Osteocyte (in vitro differentiated cells): ENCODE results near the gene RETN. TPM values are rescaled to one million over a fixed set of nuclear protein-coding genes. Genes with fewer than 3 reads are reported as not detected.

Source experiments
- DNase-seq: peaks from one replicate; pipeline ENCODE4 v3.0.0; 2021; ENCODE audit warnings: mixed read lengths; ENCODE audit not compliant: unreplicated experiment; ENCODE audit errors: extremely low spot score
- H3K27ac Mint-ChIP-seq: one replicate; pipeline ENCODE4 v1.8.0; 2021; ENCODE audit warnings: mild to moderate bottlenecking, mixed read lengths; ENCODE audit not compliant: unreplicated experiment
- H3K27me3 Mint-ChIP-seq: one replicate; pipeline ENCODE4 v1.8.0; 2021; ENCODE audit warnings: mixed read lengths; ENCODE audit not compliant: unreplicated experiment
- H3K36me3 Mint-ChIP-seq: one replicate; pipeline ENCODE4 v1.8.0; 2021; ENCODE audit warnings: mixed read lengths; ENCODE audit not compliant: unreplicated experiment
- H3K4me1 Mint-ChIP-seq: one replicate; pipeline ENCODE4 v1.8.0; 2021; ENCODE audit warnings: mixed read lengths; ENCODE audit not compliant: unreplicated experiment
- H3K4me3 Mint-ChIP-seq: one replicate; pipeline ENCODE4 v1.8.0; 2021; ENCODE audit warnings: mild to moderate bottlenecking, moderate library complexity, mixed read lengths; ENCODE audit not compliant: unreplicated experiment
- H3K9me3 Mint-ChIP-seq: one replicate; pipeline ENCODE4 v1.8.0; 2021; ENCODE audit warnings: mixed read lengths; ENCODE audit not compliant: unreplicated experiment
- total RNA-seq: library from RNA; stranded (reverse); gene quantifications from 2 replicates; pipeline ENCODE4 v1.2.1, GENCODE V29; 2021
- TF ChIP-seq, protein P1 (sequence below): fragments of 200-600 bp; sonication (generic); IDR thresholded peaks from 2 replicates; pipeline ENCODE4 v1.5.0; 2021; ENCODE audit warnings: antibody characterized with exemption, mild to moderate bottlenecking, moderate library complexity

Gene RETN
- total RNA-seq, 1 donor from 2014 or later, result not detected

GRCh38 chr19:7623725-7624603 is 44.9 kb upstream of the RETN start:
- no peak for DNase-seq
- TF ChIP-seq, protein P1, sequence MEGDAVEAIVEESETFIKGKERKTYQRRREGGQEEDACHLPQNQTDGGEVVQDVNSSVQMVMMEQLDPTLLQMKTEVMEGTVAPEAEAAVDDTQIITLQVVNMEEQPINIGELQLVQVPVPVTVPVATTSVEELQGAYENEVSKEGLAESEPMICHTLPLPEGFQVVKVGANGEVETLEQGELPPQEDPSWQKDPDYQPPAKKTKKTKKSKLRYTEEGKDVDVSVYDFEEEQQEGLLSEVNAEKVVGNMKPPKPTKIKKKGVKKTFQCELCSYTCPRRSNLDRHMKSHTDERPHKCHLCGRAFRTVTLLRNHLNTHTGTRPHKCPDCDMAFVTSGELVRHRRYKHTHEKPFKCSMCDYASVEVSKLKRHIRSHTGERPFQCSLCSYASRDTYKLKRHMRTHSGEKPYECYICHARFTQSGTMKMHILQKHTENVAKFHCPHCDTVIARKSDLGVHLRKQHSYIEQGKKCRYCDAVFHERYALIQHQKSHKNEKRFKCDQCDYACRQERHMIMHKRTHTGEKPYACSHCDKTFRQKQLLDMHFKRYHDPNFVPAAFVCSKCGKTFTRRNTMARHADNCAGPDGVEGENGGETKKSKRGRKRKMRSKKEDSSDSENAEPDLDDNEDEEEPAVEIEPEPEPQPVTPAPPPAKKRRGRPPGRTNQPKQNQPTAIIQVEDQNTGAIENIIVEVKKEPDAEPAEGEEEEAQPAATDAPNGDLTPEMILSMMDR, result no peak
- Mint-ChIP-seq H3K4me1 (peaks cover 11% of the 10 kb centered on the region), H3K4me3 (no peak overlapping the region), H3K9me3 (no peaks in the 10 kb centered on the region), H3K36me3 (peaks cover 15% of the 10 kb centered on the region), H3K27me3 (no peaks in the 10 kb centered on the region), H3K27ac (no peak overlapping the region)

GRCh38 chr19:7624810-7625209 is 44.0 kb upstream of the RETN start:
- no peak for DNase-seq
- Mint-ChIP-seq H3K27ac (no peak overlapping the region), H3K4me3 (no peak overlapping the region), H3K27me3 (no peaks in the 10 kb centered on the region), H3K36me3 (peaks cover 14% of the 10 kb centered on the region), H3K4me1 (peaks cover 18% of the 10 kb centered on the region), H3K9me3 (no peaks in the 10 kb centered on the region)
- TF ChIP-seq, protein P1, result no peak

DNA sequence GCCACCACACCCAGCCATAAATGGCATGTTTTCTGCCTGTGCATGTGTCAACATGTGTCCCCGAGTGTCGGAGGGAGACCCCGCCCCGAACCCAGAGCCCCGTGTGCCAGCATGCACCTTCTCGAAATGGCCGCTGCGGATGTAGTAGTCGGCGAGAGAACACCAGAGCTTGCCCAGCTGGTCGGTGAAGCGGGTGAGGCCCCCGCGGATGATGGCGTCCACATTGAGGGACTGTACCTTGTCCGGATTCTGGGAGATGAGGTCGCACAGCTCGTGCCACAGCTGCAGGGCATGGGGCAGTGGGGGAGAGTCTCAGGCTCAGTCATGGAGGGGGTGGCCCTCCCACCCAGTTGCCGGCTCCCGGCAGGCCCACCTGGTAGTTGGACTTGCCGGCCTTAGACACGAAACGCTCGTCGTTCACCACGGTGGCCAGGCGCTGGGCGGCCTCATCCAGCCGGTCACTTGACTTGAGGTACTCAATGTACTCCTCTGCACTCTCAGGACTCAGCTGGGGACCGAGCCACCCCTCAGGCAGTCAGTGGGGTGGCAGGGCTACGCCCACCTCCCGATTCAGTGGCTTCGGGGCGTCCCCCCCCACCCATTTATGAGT is 43.0 kb upstream of the RETN start:
- TF ChIP-seq, protein P1, result no peak
- Mint-ChIP-seq H3K27ac (no peak overlapping the region), H3K4me3 (no peak overlapping the region), H3K9me3 (no peaks in the 10 kb centered on the region), H3K36me3 (peaks cover 13% of the 10 kb centered on the region), H3K4me1 (peaks cover 27% of the 10 kb centered on the region), H3K27me3 (no peaks in the 10 kb centered on the region)
- no peak for DNase-seq

GRCh38 chr19:7627166-7627565 is 41.7 kb upstream of the RETN start:
- Mint-ChIP-seq H3K4me1 (peaks cover 30% of the 10 kb centered on the region), H3K27me3 (no peaks in the 10 kb centered on the region), H3K9me3 (no peaks in the 10 kb centered on the region), H3K27ac (no peak overlapping the region), H3K36me3 (peaks cover 7% of the 10 kb centered on the region), H3K4me3 (peak overlapping the region; percentile 22)
- TF ChIP-seq, protein P1, result no peak
- DNase-seq, result no peak
